ENCODE results near the gene ARMC5.

GRCh38 chr16:31464781-31465260 lies 5.5 kb downstream of the ARMC5 start:
- TF ChIP-seq POLR2A (IDR thresholded peaks at IDR 0.05; ENCODE audit: low read depth, low read length) (no peak), TAF1 (IDR thresholded peaks at IDR 0.05; ENCODE audit: borderline replicate concordance, low read depth, low read length) (no peak), POLR2AphosphoS5 (IDR thresholded peaks at IDR 0.05; ENCODE audit: low read depth, low read length) (no peak)
